HG03135 (cell line): ENCODE measurements around the gene NBPF20.
"Not testable (repeated sequence)": the region's sequence is repeated elsewhere in the genome, so short reads cannot be mapped to it uniquely, and the experiment has no call there.

Experiments
- ATAC-seq: cut with Tn5 transposase; IDR thresholded peaks from one replicate; pipeline ENCODE4 v1.9.1; 2021; ENCODE audit warnings: mild to moderate bottlenecking, moderate library complexity; ENCODE audit not compliant: unreplicated experiment

Gene NBPF20

DNA sequence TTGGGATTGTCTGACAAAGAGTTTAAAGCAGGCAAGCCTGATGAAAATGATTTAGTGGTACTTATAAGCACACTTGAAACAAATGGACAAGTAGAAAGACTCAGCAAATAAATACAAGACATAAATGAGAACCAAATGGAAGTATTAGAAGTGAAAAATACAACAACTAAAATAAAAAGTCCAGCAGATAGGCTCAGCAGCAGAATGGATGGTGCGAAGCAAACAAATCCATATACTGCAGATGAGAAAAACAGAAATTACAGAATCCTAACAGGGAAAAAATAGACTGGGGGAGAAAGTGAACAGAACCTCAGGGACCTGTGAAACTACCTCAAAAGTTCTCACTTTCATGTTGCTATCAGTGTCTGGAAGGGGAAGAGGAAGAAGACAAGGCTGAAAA, 3.9 kb upstream of the NBPF20 start:
- not testable (repeated sequence) for ATAC-seq

DNA sequence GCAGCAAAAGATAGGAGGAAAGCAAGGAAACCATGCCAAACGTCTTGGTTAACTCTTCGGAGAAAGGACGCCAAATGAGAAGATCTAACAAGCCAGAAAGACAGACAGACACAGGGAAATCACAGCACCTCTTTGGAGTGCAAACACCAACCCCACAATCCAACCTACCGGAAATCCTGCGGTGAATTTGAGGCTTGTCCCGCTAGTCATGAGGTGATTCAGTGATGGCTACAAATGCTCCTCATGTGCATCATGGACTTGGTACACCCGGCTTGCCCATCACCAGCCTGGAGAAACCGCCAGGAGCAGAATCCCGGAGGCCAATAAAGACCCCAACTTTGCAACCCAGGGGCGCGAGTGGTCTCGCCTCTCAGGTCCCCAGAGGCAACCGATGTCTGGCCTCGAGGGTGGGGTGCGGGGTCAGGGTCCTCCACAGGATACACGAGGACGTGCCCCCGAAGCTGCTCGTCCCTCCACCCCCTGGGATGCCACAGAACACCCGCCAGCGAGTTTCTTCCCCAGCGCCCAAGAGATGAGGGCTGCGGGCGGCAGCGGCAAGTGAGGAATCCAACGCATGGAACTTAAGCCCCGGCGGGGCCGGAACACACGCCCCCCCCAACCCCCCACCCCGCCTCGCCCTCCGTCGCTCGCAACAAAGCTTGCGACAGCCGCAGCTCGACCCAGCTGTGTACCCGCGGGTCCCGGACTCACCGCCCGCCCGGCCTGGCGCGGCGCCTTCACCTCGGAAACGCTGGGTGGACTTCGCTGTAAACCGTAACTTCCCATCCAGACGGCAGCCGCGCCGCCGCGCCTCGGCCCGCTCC, 579 bp downstream of the NBPF20 start:
- ATAC-seq = peak; percentile 47

DNA sequence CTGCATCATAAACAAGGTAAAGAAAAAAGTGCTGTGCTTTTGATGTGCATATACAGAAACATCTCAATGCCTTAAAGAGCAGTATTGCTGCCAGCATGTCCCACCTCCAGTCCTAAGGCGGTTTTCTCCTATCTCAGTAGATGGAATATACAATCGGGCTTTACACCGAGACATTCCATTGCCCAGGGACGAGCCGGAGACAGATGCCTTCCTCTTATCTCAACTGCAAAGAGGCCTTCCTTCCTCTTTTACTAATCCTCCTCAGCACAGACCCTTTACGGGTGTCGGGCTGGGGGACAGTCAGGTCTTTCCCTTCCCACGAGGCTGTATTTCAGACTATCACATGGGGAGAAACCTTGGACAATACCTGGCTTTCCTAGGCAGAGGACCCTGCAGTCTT, 10.3 kb downstream of the NBPF20 start:
- ATAC-seq = not testable (repeated sequence)

DNA sequence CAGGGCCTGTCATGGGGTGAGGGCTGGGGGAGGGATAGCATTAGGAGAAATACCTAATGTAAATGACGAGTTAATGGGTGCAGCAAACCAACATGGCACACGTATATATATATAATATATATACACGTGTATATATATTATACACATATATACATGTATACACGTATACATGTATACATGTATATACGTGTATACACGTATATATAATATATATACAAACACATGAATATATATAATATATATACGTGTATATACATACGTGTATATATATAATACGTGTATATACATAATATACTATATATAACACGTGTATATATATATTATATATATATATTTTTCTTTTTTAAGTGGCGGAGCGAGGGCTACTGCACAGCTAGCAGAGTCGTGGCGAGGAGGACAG, 18.1 kb downstream of the NBPF20 start:
- not testable (repeated sequence) for ATAC-seq

DNA sequence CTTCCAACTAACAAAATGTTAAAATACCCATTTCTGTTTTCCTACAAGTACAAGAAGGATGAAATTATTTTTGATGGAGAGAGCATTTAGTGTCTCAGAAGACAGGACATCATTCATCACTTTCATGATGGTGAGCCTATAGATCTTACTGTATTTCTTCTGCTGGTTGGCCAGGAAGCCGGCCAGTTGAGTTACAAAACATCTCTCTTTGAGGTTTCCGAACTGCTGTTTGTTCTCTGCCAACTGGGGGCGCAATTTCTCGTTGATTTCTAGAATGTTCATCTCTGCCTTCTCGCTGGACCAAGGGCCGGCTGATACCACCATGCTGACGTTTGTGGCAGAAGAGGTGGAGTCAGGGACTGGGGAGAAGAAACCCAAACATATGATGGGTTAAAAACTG, 20.5 kb downstream of the NBPF20 start:
- not testable (repeated sequence) for ATAC-seq

DNA sequence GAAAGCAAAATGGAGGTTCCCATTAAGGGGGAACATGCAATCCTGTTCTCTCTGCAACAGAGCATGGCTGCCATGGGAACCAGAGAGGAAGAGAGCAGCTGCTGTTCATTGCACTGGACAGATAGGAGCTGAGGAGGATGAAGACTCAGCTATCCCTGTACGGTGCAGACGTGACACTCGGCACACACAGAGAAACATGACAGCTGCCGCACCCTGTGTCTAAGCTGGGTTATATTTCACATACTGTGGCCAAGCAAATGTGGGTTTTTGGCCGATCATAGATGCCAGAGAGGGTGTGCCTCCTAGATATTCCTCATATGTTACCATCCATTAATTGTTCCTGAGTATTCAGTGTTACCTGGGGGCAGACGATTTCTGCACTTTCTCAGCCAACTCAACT, 24.7 kb downstream of the NBPF20 start:
- ATAC-seq = not testable (repeated sequence)
